HG02610 (cell line): ENCODE results near the gene BMPR2.
"Not testable (repeated sequence)": the region's sequence is repeated elsewhere in the genome, so short reads cannot be mapped to it uniquely, and the experiment has no call there.

Experiments
- ATAC-seq: cut with Tn5 transposase; IDR thresholded peaks from one replicate; pipeline ENCODE4 v1.9.1; 2021; ENCODE audit warnings: mild to moderate bottlenecking, moderate library complexity; ENCODE audit not compliant: unreplicated experiment

The BMPR2 gene

GRCh38 chr2:202444000-202444399 lies 67.9 kb downstream of the BMPR2 start:
- ATAC-seq: no peak

- ATAC-seq: no peak
Observed at GRCh38 chr2:202449344-202449743, 73.2 kb downstream of the BMPR2 start.

- no peak for ATAC-seq
Observed at GRCh38 chr2:202450785-202451184, 74.7 kb downstream of the BMPR2 start.

GRCh38 chr2:202452744-202453143 lies 76.6 kb downstream of the BMPR2 start:
- no peak for ATAC-seq

GRCh38 chr2:202454536-202454935 lies 78.4 kb downstream of the BMPR2 start:
- ATAC-seq: no peak

- no peak for ATAC-seq
Observed at GRCh38 chr2:202455114-202455513, 79.0 kb downstream of the BMPR2 start.

- no peak for ATAC-seq
Observed at GRCh38 chr2:202460119-202460518, 84.0 kb downstream of the BMPR2 start.

- ATAC-seq: no peak
Observed at GRCh38 chr2:202479090-202479489, 103.0 kb downstream of the BMPR2 start.

GRCh38 chr2:202479610-202480009 lies 103.5 kb downstream of the BMPR2 start:
- ATAC-seq: no peak

- ATAC-seq: no peak
Observed at GRCh38 chr2:202486351-202486750, 110.2 kb downstream of the BMPR2 start.

GRCh38 chr2:202488671-202489070 lies 112.5 kb downstream of the BMPR2 start:
- no peak for ATAC-seq

GRCh38 chr2:202490479-202490878 lies 114.4 kb downstream of the BMPR2 start:
- no peak for ATAC-seq

- no peak for ATAC-seq
Observed at GRCh38 chr2:202491514-202491913, 115.4 kb downstream of the BMPR2 start.

- no peak for ATAC-seq
Observed at GRCh38 chr2:202494300-202495229, 118.4 kb downstream of the BMPR2 start.

- ATAC-seq: no peak
Observed at GRCh38 chr2:202495230-202495604, 119.1 kb downstream of the BMPR2 start.

GRCh38 chr2:202496835-202497472 lies 120.8 kb downstream of the BMPR2 start:
- ATAC-seq: not testable (repeated sequence)

- not testable (repeated sequence) for ATAC-seq
Observed at GRCh38 chr2:202497473-202497866, 121.3 kb downstream of the BMPR2 start.

- ATAC-seq: not testable (repeated sequence)
Observed at GRCh38 chr2:202499841-202500240, 123.7 kb downstream of the BMPR2 start.

- ATAC-seq: not testable (repeated sequence)
Observed at GRCh38 chr2:202503276-202503675, 127.1 kb downstream of the BMPR2 start.

GRCh38 chr2:202508686-202509085 lies 132.6 kb downstream of the BMPR2 start:
- ATAC-seq: no peak

GRCh38 chr2:202510911-202511310 lies 134.8 kb downstream of the BMPR2 start:
- no peak for ATAC-seq

- ATAC-seq: no peak
Observed at GRCh38 chr2:202512176-202512575, 136.0 kb downstream of the BMPR2 start.
